K562 (cell line): ENCODE measurements around the gene SLC6A8. TPM values are rescaled to one million over a fixed set of nuclear protein-coding genes. Genes with fewer than 3 reads are reported as not detected.

Experiments
- ATAC-seq: fragments of 200-7000 bp; cut with Tn5 transposase; 3 replicates; pipeline ENCODE4 v1.9.1; 2020; ENCODE audit warnings: moderate library complexity
- BruUV-seq: library from RNA; stranded (reverse); fragments of 400-500 nt; replicated peaks from 2 replicates; lab custom pipeline; 2021; lab: Mats Ljungman, UMichigan
- CTCF ChIA-PET: fragments of 300-600 bp; formaldehyde crosslinking; extraction: SDS; loops from one replicate; lab custom pipeline; 2021; ENCODE audit warnings: low intra/inter-chr PET ratio; lab: Yijun Ruan, JAX
- POLR2A ChIA-PET: fragments of 300-600, 350-650 bp; sonication (Branson Sonifier 250); formaldehyde crosslinking; extraction: SDS; loops from one replicate; lab custom pipeline; 2021; ENCODE audit warnings: antibody characterized with exemption, inconsistent platforms; lab: Yijun Ruan, JAX
- DNase-seq, 4 experiments: peaks; one replicate each; pipeline versions ENCODE4 v3.0.0 to v3.0.0-alpha.2; 2011 to 2018; ENCODE audit warnings: low spot score in 3 of 4, mixed read lengths in 3 of 4; ENCODE audit errors: extremely low read depth in 1 of 4
- FAIRE-seq: peaks from 2 replicates; lab custom pipeline; 2011; peaks lifted over from hg19 to GRCh38; lab: Jason Lieb, UNC
- H2AFZ ChIP-seq: 2 replicates; pipeline ENCODE4 v1.6.0; 2011; ENCODE audit warnings: low read depth, low read length, control low read depth, inconsistent platforms
- H3K27ac ChIP-seq: fragments of 200-600 bp; 3 replicates; pipeline ENCODE4 v1.8.0; 2011; ENCODE audit warnings: low read depth, mild to moderate bottlenecking, control low read depth, inconsistent platforms, low read length, moderate library complexity, mixed read lengths; ENCODE audit errors: extremely low read depth
- H3K27me3 ChIP-seq, 2 experiments: fragments of 300-600 bp in 1 of 2; 2 replicates in 1 of 2; 3 replicates in 1 of 2; pipeline versions ENCODE4 v1.6.0 to v1.8.0; 2011; ENCODE audit warnings: inconsistent platforms in 2 of 2, low read length in 2 of 2, mild to moderate bottlenecking in 1 of 2, mixed read lengths in 1 of 2, moderate library complexity in 1 of 2; ENCODE audit not compliant: control insufficient read depth in 2 of 2, insufficient read depth in 2 of 2
- H3K36me3 ChIP-seq: fragments of 300-600 bp; 3 replicates; pipeline ENCODE4 v1.8.0; 2011; ENCODE audit warnings: mild to moderate bottlenecking, low read length, inconsistent platforms; ENCODE audit not compliant: control insufficient read depth, insufficient read depth
- H3K4me1 ChIP-seq, 2 experiments: fragments of 200-600 bp in 1 of 2; replicated peaks in 1 of 2; 2 replicates in 1 of 2; 3 replicates in 1 of 2; pipeline versions ENCODE4 v1.5.1 to v1.8.0; 2011; ENCODE audit warnings: inconsistent platforms in 2 of 2, low read length in 2 of 2, mild to moderate bottlenecking in 1 of 2, mixed read lengths in 1 of 2, moderate library complexity in 1 of 2; ENCODE audit not compliant: control insufficient read depth in 2 of 2, insufficient read depth in 2 of 2
- H3K4me2 ChIP-seq: 2 replicates; pipeline ENCODE4 v1.6.1; 2011; ENCODE audit warnings: low read length, control low read depth, inconsistent platforms, mixed read lengths; ENCODE audit not compliant: insufficient read depth
- H3K4me3 ChIP-seq: fragments of 200-600 bp; sonication (generic), shearing (Covaris generic); 2 replicates; pipeline ENCODE4 v1.5.1; 2016; ENCODE audit warnings: control low read depth, inconsistent platforms
- H3K79me2 ChIP-seq: fragments of 200-600 bp; 3 replicates; pipeline ENCODE4 v1.8.0; 2011; ENCODE audit warnings: low read length, inconsistent platforms; ENCODE audit not compliant: control insufficient read depth, insufficient read depth
- H3K9ac ChIP-seq, 2 experiments: 2 replicates each; pipeline versions ENCODE4 v1.6.0 to v1.6.1; 2011; ENCODE audit warnings: low read depth in 2 of 2, low read length in 2 of 2, control low read depth in 1 of 2, inconsistent platforms in 1 of 2, mild to moderate bottlenecking in 1 of 2, mixed read lengths in 1 of 2; ENCODE audit not compliant: insufficient read depth in 1 of 2
- H3K9me1 ChIP-seq: one replicate; pipeline ENCODE4 v1.6.0; 2011; ENCODE audit warnings: inconsistent platforms, mild to moderate bottlenecking, low read length, moderate library complexity; ENCODE audit not compliant: control insufficient read depth, insufficient read depth
- H3K9me3 ChIP-seq: replicated peaks from 2 replicates; pipeline ENCODE4 v1.5.1; 2011; ENCODE audit warnings: low read depth, low read length, inconsistent platforms; ENCODE audit not compliant: control insufficient read depth, insufficient read depth
- H4K20me1 ChIP-seq: replicated peaks from 2 replicates; pipeline ENCODE4 v1.6.1; 2011; ENCODE audit warnings: low read length, inconsistent platforms, mixed read lengths; ENCODE audit not compliant: control insufficient read depth, insufficient read depth
- BRD4 ChIP-seq: fragments of 200-600 bp; sonication (generic); IDR thresholded peaks from 2 replicates; pipeline ENCODE4 v1.6.1; 2017; ENCODE audit warnings: inconsistent platforms
- CXXC5 ChIP-seq: fragments of 250-450 bp; sonication (Bioruptor Pico); IDR thresholded peaks from 2 replicates; pipeline ENCODE4 v1.8.0; 2022; ENCODE audit warnings: inconsistent platforms, mild to moderate bottlenecking, moderate library complexity
- HLTF ChIP-seq: fragments of 450-650 bp; IDR thresholded peaks from 2 replicates; pipeline ENCODE4 v1.6.1; 2016
- MYNN ChIP-seq, 2 experiments: sonication (generic); formaldehyde crosslinking in 1 of 2; IDR thresholded peaks; 2 replicates each; pipeline versions ENCODE4 v1.5.0 to v1.6.1; 2016 to 2020; ENCODE audit warnings: antibody characterized with exemption in 1 of 2, missing genetic modification reagents in 1 of 2
- SLC30A9 ChIP-seq: fragments of 250-450 bp; sonication (Bioruptor Pico); IDR thresholded peaks from 2 replicates; pipeline ENCODE4 v1.8.0; 2022; ENCODE audit warnings: mild to moderate bottlenecking, moderate library complexity
- TCFL5 ChIP-seq: fragments of 250-450 bp; sonication (Bioruptor Pico); conservative IDR thresholded peaks from 2 replicates; pipeline ENCODE4 v1.6.1; 2021; ENCODE audit warnings: mild to moderate bottlenecking, moderate library complexity, matching md5 sums
- WGBS: fragments of 100-300 bp; shearing (Covaris generic); methylation state at CpG from one replicate; pipeline ENCODE4 v1.1.6; 2016; ENCODE audit warnings: low coverage, mixed read lengths; ENCODE audit not compliant: insufficient coverage; ENCODE audit errors: missing lambda C conversion rate; 5-methylcytosine and 5-hydroxymethylcytosine counted together
- in situ Hi-C: fragments of 300-500 bp; cut with MboI; formaldehyde crosslinking; loops from 4 replicates; pipeline ENCODE4 v1.15.0; 2018; ENCODE audit warnings: inconsistent platforms, mixed read lengths
- intact Hi-C: fragments of 100-400 bp; cut with micrococcal nuclease; formaldehyde crosslinking; loops from 2 replicates; pipeline ENCODE4 v1.14.2; 2022
- polyA plus RNA-seq, 8 experiments: library from polyadenylated mRNA; depleted of rRNA in 4 of 8; stranded (reverse) in 5 of 8; unstranded in 3 of 8; fragments of >200 nt; fragmentation: Nextera tagmentation in 2 of 8; fragmentation: Illumina TruSeq in 1 of 8; extraction: Ambion mirVana in 2 of 8; extraction: Trizol in 1 of 8; gene quantifications; 2 replicates each; pipeline versions ENCODE4 v1.2.1 to v1.2.3, GENCODE V29; 2011 to 2014; ENCODE audit warnings: inconsistent platforms in 1 of 8, missing spikeins in 1 of 8
- total RNA-seq, 7 experiments: library from RNA; depleted of rRNA in 6 of 7; stranded (reverse); fragments of >200 nt in 6 of 7; fragmentation: Illumina TruSeq in 2 of 7; extraction: Trizol in 2 of 7; gene quantifications; 2 replicates each; pipeline versions ENCODE4 v1.2.1 to v1.2.3, GENCODE V29; 2011 to 2021; ENCODE audit warnings: low replicate concordance in 1 of 7
- TF ChIP-seq, protein P1 (sequence below): fragments of 250-450 bp; sonication (Bioruptor Pico); IDR thresholded peaks from 2 replicates; pipeline ENCODE4 v1.8.0; 2021; ENCODE audit warnings: borderline replicate concordance, mild to moderate bottlenecking, moderate library complexity; ENCODE audit not compliant: poor library complexity, severe bottlenecking

Gene SLC6A8
- total and polyA plus RNA-seq, 9 of the 15 experiments (the other 6 are each of a cell fraction or from before 2014, with no cell fraction given) = 0.68 to 144 (median 34.3) TPM

GRCh38 chrX:153670748-153671588 lies 16.8 kb upstream of the SLC6A8 start:
- Histone ChIP-seq H3K4me2 (no peak overlapping the region), H3K27me3 (peaks cover 0 to 12% of the 10 kb centered on the region in 2 experiments; a peak in 1 of 5 replicates), H3K4me1 (peaks cover 25 to 60% of the 10 kb centered on the region in 2 experiments), H2AFZ (no peak overlapping the region), H3K9me3 (no peaks in the 10 kb centered on the region), H3K9me1 (peaks cover 4% of the 10 kb centered on the region), H3K4me3 (no peak overlapping the region), H4K20me1 (no peaks in the 10 kb centered on the region), H3K9ac (0 out of 4 replicates have a peak overlapping the region, but pooled peaks of 1 of the 2 experiments have one; percentile 9), H3K79me2 (no peaks in the 10 kb centered on the region; the same call in 2 of the 3 replicates), H3K27ac (no peak overlapping the region), H3K36me3 (no peaks in the 10 kb centered on the region)
- no peak for DNase-seq
- WGBS = 78% methylated on average over 16 of the region's 23 CpGs
- no peak for ATAC-seq
- FAIRE-seq = no peak
- TF ChIP-seq CXXC5 (CRISPR knock-in tag) (no peak), TCFL5 (CRISPR knock-in tag) (no peak), MYNN (IDR thresholded peaks at IDR 0.05) (no peak), MYNN (CRISPR knock-in tag; IDR thresholded peaks at IDR 0.05) (no peak), BRD4 (no peak), HLTF (no peak), SLC30A9 (CRISPR knock-in tag) (no peak)
- TF ChIP-seq, protein P1, sequence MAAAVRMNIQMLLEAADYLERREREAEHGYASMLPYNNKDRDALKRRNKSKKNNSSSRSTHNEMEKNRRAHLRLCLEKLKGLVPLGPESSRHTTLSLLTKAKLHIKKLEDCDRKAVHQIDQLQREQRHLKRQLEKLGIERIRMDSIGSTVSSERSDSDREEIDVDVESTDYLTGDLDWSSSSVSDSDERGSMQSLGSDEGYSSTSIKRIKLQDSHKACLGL (CRISPR knock-in tag) = no peak
- no TSS peak for BruUV-seq
- POLR2A ChIA-PET = no interaction called here
- intact Hi-C loops (no loop called here), in situ Hi-C loops (no loop called here)
- CTCF ChIA-PET = no interaction called here
